ENCODE measurements around the gene SLC12A7.
"Not testable (repeated sequence)": the region's sequence is repeated elsewhere in the genome, so short reads cannot be mapped to it uniquely, and the experiment has no call there.

Gene SLC12A7

GRCh38 chr5:1111727-1112289 is at the start of gene SLC12A7:
Gene SLC12A7 (minus strand): TSS chr5:1112063. CDS start chr5:1111991, 72 bp downstream.
- DNase-seq, result peak; percentile 30

GRCh38 chr5:1161108-1161832 is 49.4 kb upstream of the SLC12A7 start:
- DNase-seq, result no peak

DNA sequence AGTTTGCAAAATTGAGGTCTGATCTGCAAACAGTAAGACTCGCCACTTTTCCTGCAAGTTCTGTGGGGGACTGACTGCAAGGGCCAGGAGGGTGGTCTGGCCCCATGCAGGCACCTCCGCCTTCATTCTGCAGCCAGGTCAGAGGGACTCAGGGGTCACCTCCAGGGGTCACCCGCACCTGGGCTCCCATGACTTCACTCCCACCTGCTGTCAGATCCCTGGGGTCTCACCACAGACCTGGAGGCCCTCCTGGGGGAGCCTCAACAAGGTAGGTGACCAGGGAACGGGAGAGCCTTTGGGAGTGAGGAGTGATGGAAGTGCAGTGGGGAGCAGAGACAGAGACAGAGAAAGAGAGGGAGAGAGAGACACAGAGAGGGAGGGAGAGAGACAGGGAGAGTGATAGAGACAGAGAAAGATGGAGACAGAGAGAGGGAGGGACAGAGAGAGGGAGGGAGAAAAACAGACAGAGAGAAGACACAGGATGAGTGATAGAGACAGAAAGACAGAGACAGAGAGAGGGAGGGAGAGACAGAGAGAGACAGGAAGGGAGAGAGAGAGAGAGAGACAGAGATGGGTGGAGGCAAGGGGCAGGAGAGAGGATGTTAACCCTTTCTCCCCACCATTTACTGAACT is 48.0 kb upstream of the SLC12A7 start:
- DNase-seq, result no peak

DNA sequence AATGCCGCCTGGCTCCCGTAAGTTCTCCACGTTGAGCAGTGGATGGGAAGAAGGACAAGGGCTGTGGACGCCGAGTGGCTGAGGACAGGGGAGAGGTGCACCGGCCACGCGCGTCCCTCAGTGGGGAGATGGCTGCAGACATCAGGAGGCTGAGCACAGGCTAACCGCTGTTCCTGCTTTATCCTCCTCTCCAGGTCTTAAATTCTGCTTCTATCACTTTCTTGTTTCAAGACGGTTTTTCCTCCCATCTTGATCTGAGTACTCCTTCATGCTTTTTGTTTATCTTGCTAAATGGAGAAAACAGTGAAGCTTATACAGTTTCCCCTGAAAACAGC is 47.4 kb upstream of the SLC12A7 start:
- no peak for DNase-seq

GRCh38 chr5:1158647-1159340 is 46.9 kb upstream of the SLC12A7 start:
- no peak for DNase-seq

- not testable (repeated sequence) for DNase-seq
These were observed 45.7 kb upstream of the SLC12A7 start for GRCh38 chr5:1157461-1157986.

DNA sequence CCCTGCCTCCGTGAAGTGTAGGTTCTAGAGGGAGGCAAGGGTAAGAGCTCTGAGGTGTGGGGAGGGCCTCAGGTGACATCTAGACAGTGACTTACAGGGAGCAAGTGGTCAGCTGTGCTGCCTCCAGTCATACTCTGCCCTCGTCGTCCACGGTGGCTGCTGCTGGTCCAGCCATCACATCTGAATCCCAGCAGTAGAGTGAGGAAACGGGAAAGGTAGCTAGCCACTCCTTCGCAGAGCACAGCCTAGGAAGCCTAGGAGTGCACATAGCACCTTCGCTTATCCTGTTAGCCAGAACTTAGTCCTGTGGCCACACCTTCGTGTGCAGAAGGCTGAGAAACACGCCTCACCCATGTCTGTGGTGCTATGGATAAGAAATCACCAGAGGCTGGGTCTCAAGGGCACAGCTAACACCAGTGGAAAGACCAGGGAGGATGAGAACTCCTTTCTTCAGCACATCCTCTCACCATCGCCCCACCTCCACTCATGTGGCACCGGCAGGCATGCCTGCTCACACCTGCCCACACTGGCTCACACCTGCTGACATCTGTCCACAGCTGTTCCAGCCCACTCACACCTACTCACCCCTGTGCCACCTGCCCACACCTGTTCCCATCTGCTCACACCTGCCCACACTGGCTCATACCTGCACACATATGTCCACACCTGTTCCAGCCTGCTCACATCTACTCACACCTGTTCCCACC is 45.0 kb upstream of the SLC12A7 start:
- DNase-seq, result no peak

GRCh38 chr5:1156033-1156753 is 44.3 kb upstream of the SLC12A7 start:
- DNase-seq, result no peak

GRCh38 chr5:1155191-1156032 is 43.5 kb upstream of the SLC12A7 start:
- no peak for DNase-seq

GRCh38 chr5:1153428-1153827 is 41.6 kb upstream of the SLC12A7 start:
- DNase-seq, result no peak

- DNase-seq, result peak; percentile 10
These were observed 41.0 kb upstream of the SLC12A7 start for GRCh38 chr5:1152771-1153282.

GRCh38 chr5:1152156-1152555 is 40.3 kb upstream of the SLC12A7 start:
- no peak for DNase-seq

DNA sequence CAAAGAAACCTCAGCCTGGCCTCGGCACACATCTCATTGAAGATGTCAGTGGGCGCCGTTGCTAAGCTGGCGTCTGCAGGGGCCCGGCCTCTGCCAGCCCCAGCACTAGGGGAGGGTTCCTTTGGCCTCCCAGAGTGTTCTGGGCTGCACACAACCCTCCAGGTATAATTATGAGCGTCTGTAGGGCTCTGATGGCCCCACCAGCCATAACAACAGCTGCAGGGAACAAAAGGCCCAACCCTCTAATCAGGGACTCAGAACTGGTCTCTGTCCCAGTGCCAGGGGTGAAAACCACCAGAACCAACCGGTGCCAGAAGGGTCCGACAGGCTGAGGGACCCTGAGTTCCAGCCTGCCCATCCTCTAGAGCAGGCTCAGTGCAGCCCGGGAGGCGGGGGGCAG is 39.5 kb upstream of the SLC12A7 start:
- DNase-seq, result no peak

- DNase-seq, result no peak
These were observed 39.0 kb upstream of the SLC12A7 start for GRCh38 chr5:1150866-1151265.

GRCh38 chr5:1144638-1145396 is 33.0 kb upstream of the SLC12A7 start:
- no peak for DNase-seq

DNA sequence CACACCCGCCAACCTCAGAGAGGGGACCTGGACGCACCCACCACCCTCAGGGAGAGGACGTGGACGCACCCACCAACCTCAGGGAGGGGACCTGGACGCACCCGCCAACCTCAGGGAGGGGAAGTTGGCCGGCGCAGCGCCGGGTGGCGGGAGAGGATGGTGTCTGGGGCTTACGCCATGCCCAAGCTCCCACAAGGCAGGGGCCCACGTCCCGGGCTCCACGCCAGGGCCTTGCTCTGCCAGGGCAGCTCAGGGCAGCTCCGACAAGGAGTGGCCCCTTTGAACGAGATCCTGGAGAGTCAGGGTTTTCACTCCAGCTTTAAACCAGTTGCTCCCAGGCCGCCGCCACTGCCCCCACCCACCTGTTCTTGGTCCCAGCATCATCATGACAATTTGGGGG is 32.2 kb upstream of the SLC12A7 start:
- no peak for DNase-seq

- DNase-seq, result no peak
These were observed 31.7 kb upstream of the SLC12A7 start for GRCh38 chr5:1143670-1143951.

GRCh38 chr5:1142886-1143669 is 31.2 kb upstream of the SLC12A7 start:
- DNase-seq, result no peak

GRCh38 chr5:1141834-1142233 is 30.0 kb upstream of the SLC12A7 start:
- DNase-seq, result no peak

GRCh38 chr5:1140818-1141189 is 28.9 kb upstream of the SLC12A7 start:
- DNase-seq, result no peak

Measured in NCI-H526 treated with DMSO at 0.1 percent for 48 hours (cell line).